Psoas muscle (tissue), 8 donors: Measurements from ENCODE around the gene LY9. TPM values are rescaled to one million over a fixed set of nuclear protein-coding genes. Genes with fewer than 3 reads are reported as not detected.
A peak's percentile ranks its signal among the peaks of the same experiment; 100 is the strongest.

Experiments used
- ATAC-seq, 4 donors: fragments of 200-7000 bp; cut with Tn5 transposase; one replicate each; pipeline ENCODE4 v1.9.1; 2020; ENCODE audit warnings: moderate library complexity in 3 of 4, mild to moderate bottlenecking in 2 of 4
- DNase-seq, 2 donors: peaks; one replicate each; pipeline ENCODE4 v3.0.0-alpha.2; 2020
- H3K27ac ChIP-seq: fragments of 200-600 bp; one replicate; pipeline ENCODE4 v1.8.0; 2022
- H3K27me3 ChIP-seq, 3 donors: fragments of 200-600 bp in 1 of 3; one replicate each; pipeline versions ENCODE4 v1.6.1 to v1.8.0; 2013 to 2022; ENCODE audit warnings: low read length in 2 of 3, mild to moderate bottlenecking in 2 of 3, moderate library complexity in 1 of 3; ENCODE audit not compliant: insufficient read depth in 3 of 3
- H3K36me3 ChIP-seq, 2 donors: fragments of 200-600 bp in 1 of 2; one replicate each; pipeline versions ENCODE4 v1.6.1 to v1.8.0; 2013 to 2022; ENCODE audit warnings: low read depth in 1 of 2, mild to moderate bottlenecking in 1 of 2, moderate library complexity in 1 of 2; ENCODE audit not compliant: insufficient read depth in 1 of 2
- H3K4me1 ChIP-seq: fragments of 200-600 bp; one replicate; pipeline ENCODE4 v1.8.0; 2022
- H3K4me3 ChIP-seq: fragments of 200-600 bp; one replicate; pipeline ENCODE4 v1.8.0; 2022; ENCODE audit warnings: mild to moderate bottlenecking
- H3K9me3 ChIP-seq: fragments of 200-600 bp; one replicate; pipeline ENCODE4 v1.8.0; 2022
- WGBS, 3 donors: extraction: QIAGEN DNeasy Blood & Tissue Kit; methylation state at CpG; one replicate each; pipeline versions ENCODE4 v1.1.6 to v1.1.7; 2013; 5-methylcytosine and 5-hydroxymethylcytosine counted together
- intact Hi-C, 2 donors: fragments of 100-400 bp; cut with DNase I; formaldehyde crosslinking; loops; one replicate each; pipeline versions ENCODE4 v1.11.0 to v1.14.2; 2022
- polyA plus RNA-seq, 3 donors: library from polyadenylated mRNA; stranded (reverse); fragments of 200-250 nt; gene quantifications; one replicate each; pipeline ENCODE4 v1.2.3, GENCODE V29; 2013
- total RNA-seq, 4 donors: library from RNA; stranded (reverse); fragmentation: NEBNext Ultra II Directional in 2 of 4; extraction: Animal tissue kit (Norgen Biotek cat#: 25700) in 2 of 4; gene quantifications; one replicate each; pipeline versions ENCODE4 v1.2.1 to v1.2.4, GENCODE V29; 2021 to 2023
- TF ChIP-seq, protein P1 (sequence below): fragments of 200-600 bp; IDR thresholded peaks from one replicate; pipeline ENCODE4 v1.8.0; 2022; ENCODE audit warnings: antibody characterized with exemption
- donor health status: healthy with polysubstance abuse.
- donor health status: DM: no; HTN: no; CAD: no; lungs with moderate emphysema.
- donor health status: Bipolar disorder and iron deficiency.
- donor health status: healthy.
- donor health status: DM: yes; HTN: yes; CAD: no.
- donor health status: DM: no; HTN: no; CAD: no.
- donor health status: DM: no; HTN: no; CAD: no.
- donor health status: DM: yes; HTN: yes; CAD: no.

The LY9 gene
- total and polyA plus RNA-seq, 7 donors, result 0.06 to 0.49 (median 0.27) TPM; not detected in 2

DNA sequence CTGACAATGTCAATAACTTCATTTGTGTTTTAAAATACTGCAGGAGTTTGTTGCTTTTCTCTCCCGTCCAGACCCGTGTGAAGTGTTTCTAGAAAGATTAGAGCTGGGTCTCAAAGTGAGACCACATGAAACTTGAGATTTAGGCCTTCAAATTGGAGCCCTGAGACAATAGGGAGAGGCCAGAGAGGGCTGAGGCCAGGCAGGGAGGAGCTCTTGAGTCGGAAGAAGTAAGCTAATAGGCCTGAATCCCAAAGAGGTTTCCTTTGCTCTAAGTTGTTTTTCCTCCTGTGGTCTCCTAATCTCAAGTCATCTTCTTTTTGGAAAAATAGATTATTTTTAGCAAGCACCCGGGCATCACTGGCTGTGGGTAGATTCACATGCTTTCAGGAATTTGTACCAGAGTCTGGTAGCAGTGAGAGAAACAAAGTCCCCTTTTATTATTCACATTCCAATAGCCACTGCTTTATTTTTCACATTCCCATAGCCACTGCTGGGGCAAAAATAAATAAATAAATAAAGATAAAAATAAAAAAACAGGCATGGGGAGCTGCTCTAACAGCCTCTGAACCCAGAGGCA, 41.1 kb downstream of the LY9 start:
- Histone ChIP-seq H3K4me1 (no peaks in the 10 kb centered on the region), H3K27me3 (peaks cover 0 to 2% (median 0%) of the 10 kb centered on the region in 3 donors), H3K36me3 (no peaks in the 10 kb centered on the region), H3K4me3 (no peak overlapping the region), H3K9me3 (no peaks in the 10 kb centered on the region), H3K27ac (no peak overlapping the region)
- ATAC-seq (no peak), DNase-seq (no peak)
- TF ChIP-seq, protein P1, sequence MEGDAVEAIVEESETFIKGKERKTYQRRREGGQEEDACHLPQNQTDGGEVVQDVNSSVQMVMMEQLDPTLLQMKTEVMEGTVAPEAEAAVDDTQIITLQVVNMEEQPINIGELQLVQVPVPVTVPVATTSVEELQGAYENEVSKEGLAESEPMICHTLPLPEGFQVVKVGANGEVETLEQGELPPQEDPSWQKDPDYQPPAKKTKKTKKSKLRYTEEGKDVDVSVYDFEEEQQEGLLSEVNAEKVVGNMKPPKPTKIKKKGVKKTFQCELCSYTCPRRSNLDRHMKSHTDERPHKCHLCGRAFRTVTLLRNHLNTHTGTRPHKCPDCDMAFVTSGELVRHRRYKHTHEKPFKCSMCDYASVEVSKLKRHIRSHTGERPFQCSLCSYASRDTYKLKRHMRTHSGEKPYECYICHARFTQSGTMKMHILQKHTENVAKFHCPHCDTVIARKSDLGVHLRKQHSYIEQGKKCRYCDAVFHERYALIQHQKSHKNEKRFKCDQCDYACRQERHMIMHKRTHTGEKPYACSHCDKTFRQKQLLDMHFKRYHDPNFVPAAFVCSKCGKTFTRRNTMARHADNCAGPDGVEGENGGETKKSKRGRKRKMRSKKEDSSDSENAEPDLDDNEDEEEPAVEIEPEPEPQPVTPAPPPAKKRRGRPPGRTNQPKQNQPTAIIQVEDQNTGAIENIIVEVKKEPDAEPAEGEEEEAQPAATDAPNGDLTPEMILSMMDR, result no peak
- WGBS, 3 donors, result 38 to 50% (median 39%) methylated on average over 4 of the region's 4 CpGs
- intact Hi-C loops, result loop anchor here (10.0 kb wide), 2 partner anchors 118 to 258 kb away; partner anchors contain the start of genes ITLN2 (in 1 of the 2) and KLHDC9 (in 1 of the 2)

DNA sequence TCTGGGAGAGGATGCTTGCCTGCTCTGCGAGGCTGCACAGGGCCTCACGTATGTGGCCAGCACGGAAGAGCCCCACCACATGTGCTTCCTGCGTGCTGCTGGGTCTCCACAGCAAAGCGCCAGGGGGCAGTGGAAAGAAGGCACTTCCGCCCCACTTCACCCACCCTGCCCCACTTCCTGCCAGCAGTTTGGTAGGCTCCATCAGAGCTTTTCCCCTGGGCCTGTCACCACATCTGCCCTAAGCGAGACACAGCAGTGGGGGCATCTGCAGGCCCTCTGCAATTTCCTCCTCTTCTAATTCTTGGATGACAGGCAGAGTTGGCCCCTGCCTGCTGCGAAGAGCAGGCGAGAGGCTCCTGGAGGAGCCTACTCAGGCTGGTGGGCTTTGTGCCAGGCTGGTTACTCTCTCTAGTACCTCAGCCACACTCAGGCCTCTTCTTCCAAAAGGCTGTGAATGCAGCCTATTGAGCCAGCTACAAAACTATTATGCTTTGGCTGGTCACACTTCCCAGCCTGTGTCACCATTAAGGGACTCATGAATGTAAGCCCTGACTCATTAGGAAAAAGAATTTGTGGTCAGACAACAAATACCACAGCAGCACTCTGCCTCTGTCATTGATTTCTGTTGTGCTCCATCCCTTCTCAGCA, 41.7 kb downstream of the LY9 start:
- Histone ChIP-seq H3K36me3 (no peaks in the 10 kb centered on the region), H3K4me3 (no peak overlapping the region), H3K4me1 (no peaks in the 10 kb centered on the region), H3K9me3 (no peaks in the 10 kb centered on the region), H3K27ac (no peak overlapping the region), H3K27me3 (peaks cover 0 to 2% (median 0%) of the 10 kb centered on the region in 3 donors)
- TF ChIP-seq, protein P1, result no peak
- peak in 1 of 4 donors; percentile 22 for ATAC-seq
- intact Hi-C loops, result loop anchor here (10.0 kb wide), 2 partner anchors 117 to 257 kb away; partner anchors contain the start of genes ITLN2 (in 1 of the 2) and KLHDC9 (in 1 of the 2)
- DNase-seq, result peak in 1 of 2 donors; percentile 63
- WGBS, 3 donors, result 50 to 71% (median 67%) methylated on average over 9 of the region's 9 CpGs

DNA sequence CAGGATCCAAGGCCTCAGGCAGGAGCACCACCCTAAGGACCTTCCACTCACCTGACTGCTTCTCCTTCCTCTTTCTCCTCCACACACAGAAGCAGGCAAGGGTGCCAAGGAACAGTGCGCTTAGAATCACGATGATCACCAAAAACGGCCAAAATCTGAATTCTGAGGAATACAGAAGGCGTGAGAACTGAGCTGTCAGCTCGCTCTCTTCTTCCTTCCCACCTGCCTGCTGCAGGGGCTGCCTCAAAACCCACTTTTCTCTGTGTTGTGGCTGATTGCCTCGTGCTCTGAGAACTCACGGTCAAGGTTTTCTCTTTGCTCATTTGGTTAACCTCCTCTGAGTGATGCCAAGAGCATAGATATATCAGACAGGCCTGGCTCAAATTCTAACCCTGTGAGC, 42.9 kb downstream of the LY9 start:
- Histone ChIP-seq H3K4me3 (no peak overlapping the region), H3K4me1 (no peaks in the 10 kb centered on the region), H3K36me3 (no peaks in the 10 kb centered on the region), H3K27me3 (peaks cover 0 to 2% (median 0%) of the 10 kb centered on the region in 3 donors), H3K27ac (no peak overlapping the region), H3K9me3 (no peaks in the 10 kb centered on the region)
- TF ChIP-seq, protein P1, result no peak
- intact Hi-C loops, result loop anchor here (10.0 kb wide), 2 partner anchors 116 to 256 kb away; partner anchors contain the start of genes ITLN2 (in 1 of the 2) and KLHDC9 (in 1 of the 2)
- DNase-seq (no peak), ATAC-seq (no peak)
- WGBS, 3 donors, result 81 to 82% (median 82%) methylated on average over 7 of the region's 7 CpGs

DNA sequence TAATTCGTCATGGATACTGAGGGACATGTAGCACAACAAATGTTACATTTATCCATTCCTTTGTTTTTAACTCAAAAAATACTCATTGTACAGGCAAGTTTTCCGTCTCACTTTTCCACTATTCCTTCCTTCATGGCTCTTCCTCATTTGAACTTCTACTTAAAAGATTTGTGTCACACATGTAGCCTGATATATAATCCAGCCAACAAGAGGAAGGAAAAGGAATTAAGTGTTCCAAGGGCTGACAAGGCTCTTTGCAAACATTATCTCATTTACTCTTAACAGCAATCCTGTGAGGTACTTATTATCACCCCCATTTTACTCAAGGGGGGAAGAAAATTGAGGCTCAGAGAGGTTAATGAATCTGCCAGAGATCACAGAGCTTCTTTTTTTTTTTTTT, 43.8 kb downstream of the LY9 start:
- ATAC-seq (no peak), DNase-seq (no peak)
- Histone ChIP-seq H3K9me3 (no peaks in the 10 kb centered on the region), H3K36me3 (no peaks in the 10 kb centered on the region), H3K27ac (no peak overlapping the region), H3K4me3 (no peak overlapping the region), H3K27me3 (peaks cover 0 to 2% (median 0%) of the 10 kb centered on the region in 3 donors), H3K4me1 (no peaks in the 10 kb centered on the region)
- WGBS, 3 donors, result 53 to 62% (median 57%) methylated on average over 2 of the region's 2 CpGs
- TF ChIP-seq, protein P1, result no peak
- intact Hi-C loops, result loop anchor here (10.0 kb wide), 2 partner anchors 115 to 255 kb away; partner anchors contain the start of genes ITLN2 (in 1 of the 2) and KLHDC9 (in 1 of the 2)
